DND-41 (cell line): ENCODE data around the gene SPINK14.

Experiments used
- ATAC-seq: fragments of 200-7000 bp; cut with Tn5 transposase; 3 replicates; pipeline ENCODE4 v1.9.1; 2021; ENCODE audit warnings: low read depth; ENCODE audit not compliant: insufficient read depth
- DNase-seq: peaks from one replicate; pipeline ENCODE4 v3.0.0-alpha.2; 2020
- H2AFZ ChIP-seq: 2 replicates; pipeline ENCODE4 v1.6.0; 2012; ENCODE audit warnings: low read depth, low read length
- H3K27ac ChIP-seq: 2 replicates; pipeline ENCODE4 v1.5.1; 2012; ENCODE audit warnings: low read length, inconsistent platforms
- H3K27me3 ChIP-seq: fragments of 200-600 bp; sonication (generic); 2 replicates; pipeline ENCODE4 v1.6.0; 2012; ENCODE audit warnings: low read length, mild to moderate bottlenecking, inconsistent platforms; ENCODE audit not compliant: insufficient read depth, poor library complexity
- H3K36me3 ChIP-seq: 2 replicates; pipeline ENCODE4 v1.5.1; 2012; ENCODE audit warnings: low read length, inconsistent platforms; ENCODE audit not compliant: insufficient read depth
- H3K4me1 ChIP-seq: 2 replicates; pipeline ENCODE4 v1.5.1; 2012; ENCODE audit warnings: mild to moderate bottlenecking, low read length; ENCODE audit not compliant: insufficient read depth
- H3K4me2 ChIP-seq: 2 replicates; pipeline ENCODE4 v1.6.0; 2012; ENCODE audit warnings: mild to moderate bottlenecking, moderate library complexity, low read length, inconsistent platforms; ENCODE audit not compliant: insufficient read depth
- H3K4me3 ChIP-seq, 2 experiments: fragments of 200-600 bp in 1 of 2; shearing (Covaris generic) in 1 of 2; 2 replicates each; pipeline ENCODE4 v1.5.1; 2012 to 2016; ENCODE audit warnings: inconsistent platforms in 2 of 2, low read length in 2 of 2, mild to moderate bottlenecking in 2 of 2, low read depth in 1 of 2, moderate library complexity in 1 of 2
- H3K79me2 ChIP-seq: 2 replicates; pipeline ENCODE4 v1.6.0; 2012; ENCODE audit warnings: low read length, inconsistent platforms; ENCODE audit not compliant: insufficient read depth
- H3K9ac ChIP-seq: 2 replicates; pipeline ENCODE4 v1.6.0; 2012; ENCODE audit warnings: low read depth, mild to moderate bottlenecking, inconsistent platforms, low read length, moderate library complexity
- H3K9me3 ChIP-seq: 2 replicates; pipeline ENCODE4 v1.5.1; 2012; ENCODE audit warnings: low read length, moderate library complexity, mild to moderate bottlenecking, inconsistent platforms; ENCODE audit not compliant: insufficient read depth, severe bottlenecking
- H4K20me1 ChIP-seq: 2 replicates; pipeline ENCODE4 v1.6.0; 2012; ENCODE audit warnings: low read length; ENCODE audit not compliant: insufficient read depth
- EZH2 ChIP-seq: IDR thresholded peaks from 3 replicates; pipeline ENCODE4 v1.6.1; 2012; ENCODE audit warnings: borderline replicate concordance, low read depth, mild to moderate bottlenecking, moderate library complexity, low read length, inconsistent platforms; ENCODE audit not compliant: severe bottlenecking
- TF ChIP-seq, protein P1 (sequence below): IDR thresholded peaks from 2 replicates; pipeline ENCODE4 v1.5.1; 2012; ENCODE audit warnings: borderline replicate concordance, low read length, moderate library complexity, mild to moderate bottlenecking; ENCODE audit not compliant: poor library complexity, severe bottlenecking; ENCODE audit errors: extremely low read depth

The SPINK14 gene

GRCh38 chr5:148221508-148221907 is 53.2 kb downstream of the SPINK14 start:
- H3K36me3 ChIP-seq, result no peaks in the 10 kb centered on the region
- no peak overlapping the region for H3K27ac ChIP-seq
- ATAC-seq (no peak), DNase-seq (no peak)
- H2AFZ ChIP-seq, result no peak overlapping the region
- H3K4me1 ChIP-seq, result no peaks in the 10 kb centered on the region
- no peak overlapping the region for H3K4me3 ChIP-seq
- no peak for TF ChIP-seq EZH2
- TF ChIP-seq, protein P1, sequence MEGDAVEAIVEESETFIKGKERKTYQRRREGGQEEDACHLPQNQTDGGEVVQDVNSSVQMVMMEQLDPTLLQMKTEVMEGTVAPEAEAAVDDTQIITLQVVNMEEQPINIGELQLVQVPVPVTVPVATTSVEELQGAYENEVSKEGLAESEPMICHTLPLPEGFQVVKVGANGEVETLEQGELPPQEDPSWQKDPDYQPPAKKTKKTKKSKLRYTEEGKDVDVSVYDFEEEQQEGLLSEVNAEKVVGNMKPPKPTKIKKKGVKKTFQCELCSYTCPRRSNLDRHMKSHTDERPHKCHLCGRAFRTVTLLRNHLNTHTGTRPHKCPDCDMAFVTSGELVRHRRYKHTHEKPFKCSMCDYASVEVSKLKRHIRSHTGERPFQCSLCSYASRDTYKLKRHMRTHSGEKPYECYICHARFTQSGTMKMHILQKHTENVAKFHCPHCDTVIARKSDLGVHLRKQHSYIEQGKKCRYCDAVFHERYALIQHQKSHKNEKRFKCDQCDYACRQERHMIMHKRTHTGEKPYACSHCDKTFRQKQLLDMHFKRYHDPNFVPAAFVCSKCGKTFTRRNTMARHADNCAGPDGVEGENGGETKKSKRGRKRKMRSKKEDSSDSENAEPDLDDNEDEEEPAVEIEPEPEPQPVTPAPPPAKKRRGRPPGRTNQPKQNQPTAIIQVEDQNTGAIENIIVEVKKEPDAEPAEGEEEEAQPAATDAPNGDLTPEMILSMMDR, result no peak
- H3K4me2 ChIP-seq, result no peak overlapping the region
- no peaks in the 10 kb centered on the region for H4K20me1 ChIP-seq
- H3K27me3 ChIP-seq, result no peaks in the 10 kb centered on the region
- H3K9me3 ChIP-seq, result no peaks in the 10 kb centered on the region
- H3K9ac ChIP-seq, result no peak overlapping the region
- no peaks in the 10 kb centered on the region for H3K79me2 ChIP-seq

DNA sequence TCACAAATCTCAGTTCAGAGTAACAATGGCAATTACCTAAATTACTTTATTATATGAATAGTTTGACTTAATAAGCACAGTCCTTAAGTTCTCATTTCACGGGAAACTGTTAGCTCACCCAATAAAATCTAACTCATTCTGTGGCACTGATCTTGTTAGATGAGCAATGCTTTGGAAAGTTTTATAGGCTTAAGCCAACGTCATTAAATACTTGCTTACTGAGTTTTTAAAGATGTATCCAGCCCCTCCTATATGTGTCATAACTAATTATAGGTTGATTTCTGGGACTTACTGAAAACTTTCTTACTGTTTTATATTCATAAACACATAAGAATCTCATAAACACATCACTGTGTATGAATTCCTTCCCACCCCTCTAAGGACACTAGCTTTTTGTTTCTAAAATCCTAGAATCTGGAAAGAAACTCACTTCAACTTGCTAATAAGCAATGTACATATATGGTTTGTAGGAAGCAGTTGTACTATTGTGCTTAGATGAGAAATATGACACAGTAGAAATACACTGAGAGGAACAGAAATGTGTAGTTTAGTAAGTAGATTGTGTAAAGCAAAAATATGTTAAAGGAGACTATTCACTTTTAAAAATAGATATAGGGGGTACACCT is 55.9 kb downstream of the SPINK14 start:
- Histone ChIP-seq H3K27me3 (no peaks in the 10 kb centered on the region), H2AFZ (no peak overlapping the region), H3K27ac (no peak overlapping the region), H3K4me3 (no peak overlapping the region), H4K20me1 (no peaks in the 10 kb centered on the region), H3K79me2 (no peaks in the 10 kb centered on the region), H3K9me3 (no peaks in the 10 kb centered on the region), H3K36me3 (no peaks in the 10 kb centered on the region), H3K9ac (no peak overlapping the region), H3K4me2 (no peak overlapping the region), H3K4me1 (no peaks in the 10 kb centered on the region)
- TF ChIP-seq, protein P1, result no peak
- TF ChIP-seq EZH2, result no peak
- ATAC-seq (no peak), DNase-seq (no peak)
